Neural cell (in vitro differentiated cells): Measurements from ENCODE around the gene MT1M.

ENCODE experiments used
- EP300 ChIP-seq: fragments of 450-650 bp; conservative IDR thresholded peaks from 2 replicates; pipeline ENCODE4 v1.6.1; 2014; ENCODE audit warnings: antibody characterized with exemption, mild to moderate bottlenecking, moderate library complexity; ENCODE audit not compliant: poor library complexity, severe bottlenecking
- EZH2 ChIP-seq: fragments of 200-600, 300-800 bp; shearing (Covaris generic), sonication (generic); IDR thresholded peaks from 2 replicates; pipeline ENCODE4 v1.6.1; 2014; ENCODE audit warnings: antibody characterized with exemption, low read length, borderline replicate concordance, mild to moderate bottlenecking; ENCODE audit not compliant: insufficient read depth, poor library complexity, severe bottlenecking
- POLR2AphosphoS5 ChIP-seq: IDR thresholded peaks from 2 replicates; pipeline ENCODE4 v1.6.1; 2012
- TAF1 ChIP-seq: IDR thresholded peaks from 2 replicates; pipeline ENCODE4 v1.6.1; 2012; ENCODE audit warnings: low read depth
- TF ChIP-seq, protein P1 (sequence below): fragments of 450-650 bp; IDR thresholded peaks from 2 replicates; pipeline ENCODE4 v1.5.1; 2014; ENCODE audit warnings: antibody characterized with exemption, mild to moderate bottlenecking, moderate library complexity; ENCODE audit not compliant: poor library complexity, severe bottlenecking

DNA sequence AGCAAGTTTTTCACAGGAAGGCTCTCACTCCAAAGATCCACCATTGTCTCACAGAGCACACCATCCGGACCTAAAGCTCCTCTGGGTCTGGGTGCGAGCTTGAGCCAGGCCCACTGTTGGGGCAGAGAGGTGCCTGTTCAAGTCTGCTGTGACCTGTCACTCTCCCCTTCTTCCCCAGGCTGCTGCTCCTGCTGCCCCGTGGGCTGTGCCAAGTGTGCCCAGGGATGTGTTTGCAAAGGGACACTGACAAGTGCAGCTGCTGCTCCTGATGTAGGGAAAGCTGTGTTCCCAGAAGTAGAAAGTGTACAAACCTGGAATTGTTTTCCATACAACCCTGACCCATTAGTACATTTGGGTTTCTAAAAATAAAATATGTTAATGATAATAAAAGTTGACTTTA, 45.0 kb downstream of the MT1M start:
- TF ChIP-seq TAF1: no peak
- TF ChIP-seq, protein P1, sequence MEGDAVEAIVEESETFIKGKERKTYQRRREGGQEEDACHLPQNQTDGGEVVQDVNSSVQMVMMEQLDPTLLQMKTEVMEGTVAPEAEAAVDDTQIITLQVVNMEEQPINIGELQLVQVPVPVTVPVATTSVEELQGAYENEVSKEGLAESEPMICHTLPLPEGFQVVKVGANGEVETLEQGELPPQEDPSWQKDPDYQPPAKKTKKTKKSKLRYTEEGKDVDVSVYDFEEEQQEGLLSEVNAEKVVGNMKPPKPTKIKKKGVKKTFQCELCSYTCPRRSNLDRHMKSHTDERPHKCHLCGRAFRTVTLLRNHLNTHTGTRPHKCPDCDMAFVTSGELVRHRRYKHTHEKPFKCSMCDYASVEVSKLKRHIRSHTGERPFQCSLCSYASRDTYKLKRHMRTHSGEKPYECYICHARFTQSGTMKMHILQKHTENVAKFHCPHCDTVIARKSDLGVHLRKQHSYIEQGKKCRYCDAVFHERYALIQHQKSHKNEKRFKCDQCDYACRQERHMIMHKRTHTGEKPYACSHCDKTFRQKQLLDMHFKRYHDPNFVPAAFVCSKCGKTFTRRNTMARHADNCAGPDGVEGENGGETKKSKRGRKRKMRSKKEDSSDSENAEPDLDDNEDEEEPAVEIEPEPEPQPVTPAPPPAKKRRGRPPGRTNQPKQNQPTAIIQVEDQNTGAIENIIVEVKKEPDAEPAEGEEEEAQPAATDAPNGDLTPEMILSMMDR: no peak
- TF ChIP-seq POLR2AphosphoS5: no peak
- no peak for TF ChIP-seq EP300
- TF ChIP-seq EZH2: no peak
